ENCODE results near the gene FOXA3.

Gene FOXA3

DNA sequence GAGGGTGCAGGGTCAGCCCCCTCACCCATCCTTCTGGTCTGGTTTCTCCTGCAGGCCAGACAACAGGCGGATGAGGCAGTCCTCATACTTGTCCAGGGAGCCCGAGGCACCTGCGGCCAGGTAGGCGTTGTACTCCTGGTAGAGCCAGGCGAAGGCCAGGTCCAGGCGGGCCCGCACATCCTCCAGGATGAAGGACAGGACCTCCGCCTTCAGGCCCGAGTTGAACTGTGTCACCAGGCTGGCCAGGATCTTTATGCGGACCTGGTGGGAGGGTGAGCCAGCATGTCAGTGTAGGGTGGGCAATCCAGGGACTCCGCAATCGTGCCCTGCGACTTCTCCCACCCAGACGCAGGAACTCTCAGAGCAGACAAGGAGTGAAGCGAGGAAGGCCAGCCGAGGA, 35.2 kb upstream of the FOXA3 start:
- Histone ChIP-seq H3K27me3 (ENCODE audit: insufficient read depth, insufficient read length) (no peaks in the 10 kb centered on the region), H3K36me3 (ENCODE audit: insufficient read depth, insufficient read length, low read length) (peaks cover 90% of the 10 kb centered on the region), H3K9me3 (ENCODE audit: insufficient read depth, low read length) (no peaks in the 10 kb centered on the region), H3K4me1 (ENCODE audit: insufficient read depth, insufficient read length) (no peaks in the 10 kb centered on the region), H3K9ac (ENCODE audit: insufficient read length, low read depth) (no peak overlapping the region), H3K4me3 (ENCODE audit: insufficient read length, low read depth) (no peak overlapping the region)
- DNase-seq (ENCODE audit: low read depth, low spot score) = no peak
- TF ChIP-seq YY1 (IDR thresholded peaks at IDR 0.05; ENCODE audit: insufficient read depth, insufficient read length) (no peak), SUZ12 (IDR thresholded peaks at IDR 0.05; ENCODE audit: extremely low read depth, insufficient read depth, insufficient read length) (no peak), ZNF274 (IDR thresholded peaks at IDR 0.05; ENCODE audit: low read depth, low read length) (no peak)

DNA sequence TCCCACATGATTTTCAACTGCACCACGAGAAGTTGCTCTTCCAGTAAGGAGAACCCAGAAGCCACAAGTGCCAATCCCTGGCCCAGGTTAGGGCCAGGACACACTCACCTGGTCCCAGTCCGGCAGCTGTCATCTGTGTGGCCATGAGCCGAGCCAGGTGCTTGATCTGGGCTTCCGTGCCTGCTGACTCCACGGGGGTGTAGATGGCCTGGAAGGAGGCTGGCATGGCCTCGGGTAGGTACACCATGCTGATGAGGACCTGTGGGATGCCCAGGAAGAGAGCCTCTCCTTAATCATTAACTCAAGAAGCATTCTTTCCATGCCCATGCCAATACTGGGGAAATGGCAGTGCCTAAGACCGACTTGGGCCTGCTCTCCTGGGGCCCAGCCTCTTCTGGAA, 29.2 kb upstream of the FOXA3 start:
- no peak for TF ChIP-seq ZNF274 (IDR thresholded peaks at IDR 0.05; ENCODE audit: low read depth, low read length)
- no peak for TF ChIP-seq SUZ12 (IDR thresholded peaks at IDR 0.05; ENCODE audit: extremely low read depth, insufficient read depth, insufficient read length)
- TF ChIP-seq YY1 (IDR thresholded peaks at IDR 0.05; ENCODE audit: insufficient read depth, insufficient read length) = no peak
- H3K9me3 ChIP-seq (ENCODE audit: insufficient read depth, low read length) = no peaks in the 10 kb centered on the region; the same call in 1 of the 2 replicates

DNA sequence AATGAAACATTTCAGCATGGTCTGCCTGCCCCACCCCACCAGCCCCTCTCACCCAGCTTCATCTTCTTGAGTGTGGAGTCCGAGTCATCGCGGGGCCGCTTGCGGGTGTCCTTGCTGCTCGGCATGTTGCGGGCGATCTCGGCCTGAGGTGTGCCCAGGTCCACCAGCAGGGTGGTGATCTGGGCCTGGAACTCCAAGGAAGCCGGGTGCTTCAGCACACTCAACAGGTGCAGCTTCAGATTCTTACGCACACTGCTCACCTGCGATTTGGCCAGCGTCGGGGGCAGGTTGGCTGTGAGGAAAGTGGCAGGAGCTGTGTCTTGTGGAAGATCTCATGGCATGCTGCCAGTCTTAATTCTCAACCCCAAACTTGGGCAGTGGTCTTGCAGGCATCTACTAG, 21.9 kb upstream of the FOXA3 start:
- H3K9ac ChIP-seq (ENCODE audit: insufficient read length, low read depth) = no peak overlapping the region
- no peak for TF ChIP-seq ZNF274 (IDR thresholded peaks at IDR 0.05; ENCODE audit: low read depth, low read length)
- TF ChIP-seq SUZ12 (IDR thresholded peaks at IDR 0.05; ENCODE audit: extremely low read depth, insufficient read depth, insufficient read length) = no peak
- TF ChIP-seq YY1 (IDR thresholded peaks at IDR 0.05; ENCODE audit: insufficient read depth, insufficient read length) = no peak

More for the DNA sequence above, 29.2 kb upstream of the FOXA3 start:
- Histone ChIP-seq H3K4me1 (ENCODE audit: insufficient read depth, insufficient read length) (no peaks in the 10 kb centered on the region), H3K36me3 (ENCODE audit: insufficient read depth, insufficient read length, low read length) (peaks cover 75% of the 10 kb centered on the region), H3K9ac (ENCODE audit: insufficient read length, low read depth) (no peak overlapping the region), H3K4me3 (ENCODE audit: insufficient read length, low read depth) (no peak overlapping the region), H3K27me3 (ENCODE audit: insufficient read depth, insufficient read length) (no peaks in the 10 kb centered on the region)
- no peak for DNase-seq (ENCODE audit: low read depth, low spot score)

GRCh38 chr19:45847663-45848062, 16.5 kb upstream of the FOXA3 start:
- Histone ChIP-seq H3K9me3 (ENCODE audit: insufficient read depth, low read length) (no peaks in the 10 kb centered on the region), H3K4me1 (ENCODE audit: insufficient read depth, insufficient read length) (no peaks in the 10 kb centered on the region), H3K9ac (ENCODE audit: insufficient read length, low read depth) (no peak overlapping the region), H3K4me3 (ENCODE audit: insufficient read length, low read depth) (no peak overlapping the region), H3K36me3 (ENCODE audit: insufficient read depth, insufficient read length, low read length) (peaks cover 81% of the 10 kb centered on the region), H3K27me3 (ENCODE audit: insufficient read depth, insufficient read length) (no peaks in the 10 kb centered on the region)
- TF ChIP-seq ZNF274 (IDR thresholded peaks at IDR 0.05; ENCODE audit: low read depth, low read length) = no peak
- TF ChIP-seq YY1 (IDR thresholded peaks at IDR 0.05; ENCODE audit: insufficient read depth, insufficient read length) = no peak
- TF ChIP-seq SUZ12 (IDR thresholded peaks at IDR 0.05; ENCODE audit: extremely low read depth, insufficient read depth, insufficient read length) = no peak
- DNase-seq (ENCODE audit: low read depth, low spot score) = no peak

More for the DNA sequence above, 21.9 kb upstream of the FOXA3 start:
- no peaks in the 10 kb centered on the region for H3K4me1 ChIP-seq (ENCODE audit: insufficient read depth, insufficient read length)
- no peaks in the 10 kb centered on the region; the same call in 1 of the 2 replicates for H3K9me3 ChIP-seq (ENCODE audit: insufficient read depth, low read length)
- DNase-seq (ENCODE audit: low read depth, low spot score) = no peak
- H3K27me3 ChIP-seq (ENCODE audit: insufficient read depth, insufficient read length) = no peaks in the 10 kb centered on the region
- H3K36me3 ChIP-seq (ENCODE audit: insufficient read depth, insufficient read length, low read length) = peaks cover 72% of the 10 kb centered on the region
- no peak overlapping the region for H3K4me3 ChIP-seq (ENCODE audit: insufficient read length, low read depth)

DNA sequence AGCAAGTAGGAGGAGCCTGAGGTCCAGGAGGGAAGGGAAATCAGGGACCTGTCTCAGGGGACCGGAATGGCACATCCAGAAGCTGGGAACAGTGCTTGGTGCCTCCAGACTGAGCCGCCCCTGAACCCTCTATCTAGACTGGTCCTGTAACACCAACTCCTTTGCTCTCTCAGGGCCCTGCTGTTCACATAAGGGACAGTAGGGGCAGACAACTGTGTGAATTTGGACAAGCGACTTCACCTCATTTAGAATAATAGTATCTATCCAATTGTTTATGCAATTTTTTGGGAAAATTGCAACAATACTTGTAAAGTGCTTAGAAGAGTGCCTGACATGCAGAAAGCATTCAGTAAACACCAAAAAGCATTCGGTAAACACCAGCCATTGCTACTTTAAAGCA, 15.2 kb upstream of the FOXA3 start:
- no peaks in the 10 kb centered on the region for H3K4me1 ChIP-seq (ENCODE audit: insufficient read depth, insufficient read length)
- peaks cover 79% of the 10 kb centered on the region for H3K36me3 ChIP-seq (ENCODE audit: insufficient read depth, insufficient read length, low read length)
- no peak for DNase-seq (ENCODE audit: low read depth, low spot score)
- H3K9ac ChIP-seq (ENCODE audit: insufficient read length, low read depth) = no peak overlapping the region
- no peaks in the 10 kb centered on the region for H3K9me3 ChIP-seq (ENCODE audit: insufficient read depth, low read length)
- TF ChIP-seq SUZ12 (IDR thresholded peaks at IDR 0.05; ENCODE audit: extremely low read depth, insufficient read depth, insufficient read length) (no peak), YY1 (IDR thresholded peaks at IDR 0.05; ENCODE audit: insufficient read depth, insufficient read length) (no peak), ZNF274 (IDR thresholded peaks at IDR 0.05; ENCODE audit: low read depth, low read length) (no peak)
- H3K4me3 ChIP-seq (ENCODE audit: insufficient read length, low read depth) = no peak overlapping the region
- no peaks in the 10 kb centered on the region for H3K27me3 ChIP-seq (ENCODE audit: insufficient read depth, insufficient read length)

DNA sequence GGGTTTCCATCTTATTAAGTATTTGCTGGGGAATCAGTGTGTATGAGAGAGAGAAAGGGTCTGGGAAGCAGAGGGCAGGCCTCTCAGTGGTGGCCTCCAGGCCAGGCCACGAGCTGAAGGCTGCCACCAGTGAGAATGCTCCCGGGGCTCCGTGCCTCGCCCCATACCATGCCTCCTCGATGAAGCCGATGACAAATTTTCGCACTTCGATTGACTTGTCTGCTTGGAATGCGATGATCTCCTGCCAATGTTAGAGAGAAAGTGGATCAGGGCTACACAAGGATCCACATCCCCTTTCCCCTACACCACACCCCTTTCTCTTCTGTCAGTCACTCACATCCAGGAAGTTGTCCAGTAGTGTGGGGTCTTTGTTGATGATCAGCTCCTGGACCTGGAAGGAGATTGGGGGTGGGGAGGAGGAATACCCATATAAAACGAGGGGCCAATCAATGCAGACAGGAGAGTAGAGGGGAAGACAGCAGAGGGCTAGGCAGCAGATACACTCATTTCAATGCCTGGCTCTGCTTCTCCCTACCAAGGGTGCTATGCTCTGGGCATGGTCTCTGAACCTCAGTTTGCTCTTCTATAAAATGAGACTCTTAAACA, 11.9 kb upstream of the FOXA3 start:
- Histone ChIP-seq H3K9ac (ENCODE audit: insufficient read length, low read depth) (no peak overlapping the region), H3K36me3 (ENCODE audit: insufficient read depth, insufficient read length, low read length) (peaks cover 79% of the 10 kb centered on the region)
- TF ChIP-seq YY1 (IDR thresholded peaks at IDR 0.05; ENCODE audit: insufficient read depth, insufficient read length) = no peak
- TF ChIP-seq SUZ12 (IDR thresholded peaks at IDR 0.05; ENCODE audit: extremely low read depth, insufficient read depth, insufficient read length) = no peak
- TF ChIP-seq ZNF274 (IDR thresholded peaks at IDR 0.05; ENCODE audit: low read depth, low read length) = no peak

GRCh38 chr19:45852983-45853382, 11.1 kb upstream of the FOXA3 start:
- H3K27me3 ChIP-seq (ENCODE audit: insufficient read depth, insufficient read length) = no peaks in the 10 kb centered on the region
- H3K9me3 ChIP-seq (ENCODE audit: insufficient read depth, low read length) = no peaks in the 10 kb centered on the region
- no peak overlapping the region for H3K4me3 ChIP-seq (ENCODE audit: insufficient read length, low read depth)
- H3K4me1 ChIP-seq (ENCODE audit: insufficient read depth, insufficient read length) = no peaks in the 10 kb centered on the region
- no peak overlapping the region for H3K9ac ChIP-seq (ENCODE audit: insufficient read length, low read depth)
- H3K36me3 ChIP-seq (ENCODE audit: insufficient read depth, insufficient read length, low read length) = peaks cover 74% of the 10 kb centered on the region
- DNase-seq (ENCODE audit: low read depth, low spot score) = no peak
- TF ChIP-seq YY1 (IDR thresholded peaks at IDR 0.05; ENCODE audit: insufficient read depth, insufficient read length) (no peak), ZNF274 (IDR thresholded peaks at IDR 0.05; ENCODE audit: low read depth, low read length) (no peak), SUZ12 (IDR thresholded peaks at IDR 0.05; ENCODE audit: extremely low read depth, insufficient read depth, insufficient read length) (no peak)

More for the DNA sequence above, 11.9 kb upstream of the FOXA3 start:
- DNase-seq (ENCODE audit: low read depth, low spot score) = no peak
- Histone ChIP-seq H3K4me3 (ENCODE audit: insufficient read length, low read depth) (no peak overlapping the region), H3K9me3 (ENCODE audit: insufficient read depth, low read length) (no peaks in the 10 kb centered on the region), H3K4me1 (ENCODE audit: insufficient read depth, insufficient read length) (no peaks in the 10 kb centered on the region), H3K27me3 (ENCODE audit: insufficient read depth, insufficient read length) (no peaks in the 10 kb centered on the region)

Measured in NT2/D1 (cell line).